Measurements from ENCODE around the gene EIF4A3. TPM values are rescaled to one million over a fixed set of nuclear protein-coding genes. Genes with fewer than 3 reads are reported as not detected.

EIF4A3 gene
- total RNA-seq, 2 donors from 2014 or later: 16.8 to 40.7 TPM

GRCh38 chr17:80103449-80104085 is 43.4 kb downstream of the EIF4A3 start:
- Histone ChIP-seq H3K27ac (no peak overlapping the region), H3K27me3 (no peaks in the 10 kb centered on the region), H3K4me1 (peaks cover 10% of the 10 kb centered on the region), H3K4me3 (no peak overlapping the region), H3K9me3 (no peaks in the 10 kb centered on the region), H3K36me3 (replicated peaks in 1 of 2; ENCODE audit: insufficient read depth in 1 of 2, low read depth in 2 of 2) (no peaks in the 10 kb centered on the region)
- TF ChIP-seq CTCF (IDR thresholded peaks at IDR 0.05) (no peak), POLR2A (IDR thresholded peaks at IDR 0.05) (no peak)
- DNase-seq (no peak), ATAC-seq (no peak)
- intact Hi-C loops (cut with DNase I): no loop called here
- WGBS, 2 donors: 84 to 88% methylated on average over 16 to 19 of the region's 19 CpGs

GRCh38 chr17:80102664-80103448 is 44.1 kb downstream of the EIF4A3 start:
- TF ChIP-seq CTCF (IDR thresholded peaks at IDR 0.05) (no peak), POLR2A (IDR thresholded peaks at IDR 0.05) (no peak)
- H3K27me3 ChIP-seq: no peaks in the 10 kb centered on the region
- H3K36me3 ChIP-seq (replicated peaks in 1 of 2; ENCODE audit: insufficient read depth in 1 of 2, low read depth in 2 of 2): no peaks in the 10 kb centered on the region
- H3K4me3 ChIP-seq: no peak overlapping the region
- peaks cover 10% of the 10 kb centered on the region for H3K4me1 ChIP-seq
- H3K9me3 ChIP-seq: no peaks in the 10 kb centered on the region
- WGBS, 2 donors: 86 to 87% methylated on average over 15 of the region's 15 CpGs
- intact Hi-C loops (cut with DNase I): no loop called here
- DNase-seq (no peak), ATAC-seq (no peak)
- no peak overlapping the region for H3K27ac ChIP-seq

GRCh38 chr17:80101946-80102663 is 44.8 kb downstream of the EIF4A3 start:
- Histone ChIP-seq H3K36me3 (replicated peaks in 1 of 2; ENCODE audit: insufficient read depth in 1 of 2, low read depth in 2 of 2) (no peaks in the 10 kb centered on the region), H3K27ac (peak overlapping the region; percentile 65 to 87 (median 73)), H3K4me1 (peaks cover 10% of the 10 kb centered on the region), H3K27me3 (no peaks in the 10 kb centered on the region), H3K9me3 (no peaks in the 10 kb centered on the region), H3K4me3 (peak overlapping the region; percentile 82 to 90)
- DNase-seq (peak in 2 of 4 donors; percentile 16), ATAC-seq (peak; percentile 7)
- intact Hi-C loops (cut with DNase I): no loop called here
- TF ChIP-seq CTCF (IDR thresholded peaks at IDR 0.05): no peak
- no peak for TF ChIP-seq POLR2A (IDR thresholded peaks at IDR 0.05)
- 33 to 62% methylated on average over 12 to 21 of the region's 21 CpGs for WGBS, 2 donors

GRCh38 chr17:80101011-80101945 is 45.6 kb downstream of the EIF4A3 start, which contains the start of gene GAA:
Gene GAA (plus strand): TSS chr17:80101581. CDS start chr17:80104587, 3,006 bp downstream.
- no peaks in the 10 kb centered on the region for H3K36me3 ChIP-seq (replicated peaks in 1 of 2; ENCODE audit: insufficient read depth in 1 of 2, low read depth in 2 of 2)
- H3K4me1 ChIP-seq: peaks cover 10% of the 10 kb centered on the region
- no peaks in the 10 kb centered on the region for H3K27me3 ChIP-seq
- H3K9me3 ChIP-seq: no peaks in the 10 kb centered on the region
- peak; percentile 81 to 87 (median 85) for DNase-seq
- intact Hi-C loops (cut with DNase I): no loop called here
- TF ChIP-seq CTCF (IDR thresholded peaks at IDR 0.05): peak; percentile 40 to 98 (median 90)
- peak; percentile 52 to 55 (median 54) for TF ChIP-seq POLR2A (IDR thresholded peaks at IDR 0.05)
- ATAC-seq: peak; percentile 93
- peak within 1 kb of the TSS; percentile 65 to 87 (median 73) for H3K27ac ChIP-seq
- 0% methylated on average over 9 to 76 of the region's 114 CpGs for WGBS, 2 donors
- H3K4me3 ChIP-seq: peak within 1 kb of the TSS; percentile 82 to 90

Measured in body of pancreas (tissue), 4 donors.